GM12878 (cell line): ENCODE results near the gene FBXW8. TPM values are rescaled to one million over a fixed set of nuclear protein-coding genes. Genes with fewer than 3 reads are reported as not detected.

Source experiments
- ATAC-seq: fragments of 200-7000 bp; cut with Tn5 transposase; 3 replicates; pipeline ENCODE4 v1.9.1; 2020; ENCODE audit warnings: mild to moderate bottlenecking, moderate library complexity
- BruUV-seq: library from RNA; stranded (reverse); fragments of 400-500 nt; replicated peaks from 2 replicates; lab custom pipeline; 2021; lab: Mats Ljungman, UMichigan
- CTCF ChIA-PET: fragments of 300-600 bp; sonication (Branson Sonifier 250); formaldehyde crosslinking; extraction: SDS; loops from one replicate; lab custom pipeline; 2021; ENCODE audit warnings: inconsistent platforms; lab: Yijun Ruan, JAX
- POLR2A ChIA-PET: fragments of 350-600 bp; formaldehyde crosslinking; extraction: SDS; loops from one replicate; lab custom pipeline; 2021; ENCODE audit warnings: inconsistent platforms; lab: Charles Lee
- RAD21 ChIA-PET: fragments of 300-600 bp; sonication (Branson Sonifier 250); formaldehyde crosslinking; loops from one replicate; lab custom pipeline; 2023; ENCODE audit warnings: antibody characterized with exemption; ENCODE audit not compliant: unreplicated experiment; lab: Charles Lee
- SMC1A ChIA-PET: fragments of 300-600 bp; sonication (Branson Sonifier 250); formaldehyde crosslinking; loops from one replicate; lab custom pipeline; 2023; ENCODE audit not compliant: unreplicated experiment, uncharacterized antibody; lab: Charles Lee
- DNase-seq: peaks from one replicate; pipeline ENCODE4 v3.0.0-alpha.2; 2011; ENCODE audit warnings: low read depth, low spot score
- FAIRE-seq: peaks from 3 replicates; lab custom pipeline; 2011; peaks lifted over from hg19 to GRCh38; lab: Jason Lieb, UNC
- H2AFZ ChIP-seq: 2 replicates; pipeline ENCODE4 v1.6.0; 2011; ENCODE audit warnings: low read depth, low read length, control low read depth; ENCODE audit not compliant: control insufficient read depth
- H3K27ac ChIP-seq: 2 replicates; pipeline ENCODE4 v1.5.1; 2011; ENCODE audit warnings: control low read depth; ENCODE audit not compliant: control insufficient read depth, insufficient read depth
- H3K27me3 ChIP-seq, 2 experiments: replicated peaks in 1 of 2; 2 replicates each; pipeline versions ENCODE4 v1.6.0 to v1.6.1; 2011; ENCODE audit warnings: low read length in 1 of 2; ENCODE audit not compliant: control insufficient read depth in 2 of 2, insufficient read depth in 2 of 2
- H3K36me3 ChIP-seq, 2 experiments: 2 replicates each; pipeline ENCODE4 v1.5.1; 2011; ENCODE audit warnings: low read length in 1 of 2; ENCODE audit not compliant: control insufficient read depth in 2 of 2, insufficient read depth in 2 of 2
- H3K4me1 ChIP-seq: 2 replicates; pipeline ENCODE4 v1.6.1; 2011; ENCODE audit warnings: mild to moderate bottlenecking, low read length, moderate library complexity, mixed read lengths; ENCODE audit not compliant: control insufficient read depth, insufficient read depth
- H3K4me2 ChIP-seq: 2 replicates; pipeline ENCODE4 v1.6.0; 2011; ENCODE audit warnings: control low read depth; ENCODE audit not compliant: control insufficient read depth, insufficient read depth
- H3K4me3 ChIP-seq: fragments of 200-600 bp; sonication (generic); 2 replicates; pipeline ENCODE4 v1.5.1; 2016
- H3K79me2 ChIP-seq: 2 replicates; pipeline ENCODE4 v1.6.0; 2011; ENCODE audit warnings: low read length; ENCODE audit not compliant: control insufficient read depth, insufficient read depth
- H3K9ac ChIP-seq: 2 replicates; pipeline ENCODE4 v1.8.0; 2011; ENCODE audit warnings: low read length, control low read depth, mixed read lengths; ENCODE audit not compliant: control insufficient read depth, insufficient read depth
- H3K9me3 ChIP-seq: replicated peaks from 3 replicates; pipeline ENCODE4 v1.5.1; 2011; ENCODE audit warnings: mild to moderate bottlenecking, low read length; ENCODE audit not compliant: control insufficient read depth, insufficient read depth
- H4K20me1 ChIP-seq: 2 replicates; pipeline ENCODE4 v1.6.0; 2011; ENCODE audit not compliant: control insufficient read depth, insufficient read depth
- ATF7 ChIP-seq: fragments of 450-650 bp; IDR thresholded peaks from 2 replicates; pipeline ENCODE4 v1.6.1; 2016; ENCODE audit warnings: low read depth, mild to moderate bottlenecking
- CEBPB ChIP-seq, 2 experiments: fragments of 150-350 bp in 1 of 2; IDR thresholded peaks; 2 replicates each; pipeline ENCODE4 v1.6.1; 2012 to 2014; ENCODE audit warnings: low read depth in 2 of 2, low read length in 2 of 2, borderline replicate concordance in 1 of 2, inconsistent platforms in 1 of 2
- CREB1 ChIP-seq: IDR thresholded peaks from 2 replicates; pipeline ENCODE4 v1.6.1; 2012; ENCODE audit warnings: low read depth, mild to moderate bottlenecking, inconsistent platforms
- EED ChIP-seq: sonication (generic); IDR thresholded peaks from 2 replicates; pipeline ENCODE4 v1.6.1; 2016; ENCODE audit warnings: antibody characterized with exemption, low read depth
- FOXM1 ChIP-seq: IDR thresholded peaks from 2 replicates; pipeline ENCODE4 v1.6.1; 2012; ENCODE audit warnings: low read depth, mild to moderate bottlenecking, inconsistent platforms, low read length, moderate library complexity
- HDGF ChIP-seq: fragments of 450-650 bp; IDR thresholded peaks from 2 replicates; pipeline ENCODE4 v1.6.1; 2016; ENCODE audit warnings: antibody characterized with exemption
- MTA3 ChIP-seq: IDR thresholded peaks from 2 replicates; pipeline ENCODE4 v1.6.1; 2012; ENCODE audit warnings: low read length, inconsistent platforms, borderline replicate concordance
- NFYA ChIP-seq: IDR thresholded peaks from 2 replicates; pipeline ENCODE4 v1.6.1; 2011; ENCODE audit warnings: low read depth, mild to moderate bottlenecking, low read length, improper control_type of control experiment, borderline replicate concordance
- POLR2A ChIP-seq: IDR thresholded peaks from 2 replicates; pipeline ENCODE4 v1.6.1; 2011; ENCODE audit warnings: low read depth, mild to moderate bottlenecking, low read length
- RUNX3 ChIP-seq: IDR thresholded peaks from 2 replicates; pipeline ENCODE4 v1.6.1; 2012; ENCODE audit warnings: low read length, inconsistent platforms
- SMAD5 ChIP-seq: IDR thresholded peaks from 2 replicates; pipeline ENCODE4 v1.6.1; 2016; ENCODE audit warnings: antibody characterized with exemption, low read depth
- SREBF2 ChIP-seq: IDR thresholded peaks from 2 replicates; pipeline ENCODE4 v1.6.1; 2012; ENCODE audit warnings: mild to moderate bottlenecking, low read length
- TCF12 ChIP-seq: IDR thresholded peaks from 2 replicates; pipeline ENCODE4 v1.6.1; 2011; ENCODE audit warnings: low read depth, mild to moderate bottlenecking, low read length
- WGBS: methylation state at CpG from one replicate; pipeline ENCODE4 v1.1.6; 2016; ENCODE audit warnings: low lambda C conversion rate; ENCODE audit not compliant: insufficient replicate concordance, insufficient coverage; ENCODE audit errors: missing lambda C conversion rate; 5-methylcytosine and 5-hydroxymethylcytosine counted together
- in situ Hi-C: fragments of 300-500 bp; cut with MboI; formaldehyde crosslinking; loops from 9 replicates; pipeline ENCODE4 v1.14.3; 2018; ENCODE audit warnings: mixed read lengths
- intact Hi-C: fragments of 100-400 bp; cut with micrococcal nuclease; formaldehyde crosslinking; loops from one replicate; pipeline ENCODE4 v1.14.2; 2022; ENCODE audit not compliant: unreplicated experiment
- polyA plus RNA-seq, 11 experiments: library from polyadenylated mRNA; depleted of rRNA in 4 of 11; unstranded in 6 of 11; stranded (reverse) in 5 of 11; fragments of >200 nt; fragmentation: Nextera tagmentation in 4 of 11; fragmentation: Illumina TruSeq in 1 of 11; extraction: Ambion mirVana in 4 of 11; extraction: Trizol in 1 of 11; gene quantifications; 1 replicate in 1 of 11; 2 replicates in 10 of 11; pipeline versions ENCODE4 v1.2.1 to v1.2.3, GENCODE V29; 2011 to 2016; ENCODE audit warnings: inconsistent platforms in 2 of 11, missing spikeins in 2 of 11, low read depth in 1 of 11
- total RNA-seq, 4 experiments: library from RNA; depleted of rRNA in 3 of 4; stranded (reverse); fragments of >200 nt in 3 of 4; fragmentation: Illumina TruSeq in 1 of 4; extraction: Trizol in 1 of 4; gene quantifications; 2 replicates each; pipeline versions ENCODE4 v1.2.1 to v1.2.3, GENCODE V29; 2013 to 2021
- TF ChIP-seq, protein P1 (sequence below): fragments of 450-650 bp; IDR thresholded peaks from 2 replicates; pipeline ENCODE4 v1.6.1; 2017; ENCODE audit warnings: borderline replicate concordance

Gene FBXW8
- total and polyA plus RNA-seq, 10 of the 15 experiments (the other 5 are each of a cell fraction or from before 2014, with no cell fraction given): 0.49 to 7.5 (median 4.4) TPM

DNA sequence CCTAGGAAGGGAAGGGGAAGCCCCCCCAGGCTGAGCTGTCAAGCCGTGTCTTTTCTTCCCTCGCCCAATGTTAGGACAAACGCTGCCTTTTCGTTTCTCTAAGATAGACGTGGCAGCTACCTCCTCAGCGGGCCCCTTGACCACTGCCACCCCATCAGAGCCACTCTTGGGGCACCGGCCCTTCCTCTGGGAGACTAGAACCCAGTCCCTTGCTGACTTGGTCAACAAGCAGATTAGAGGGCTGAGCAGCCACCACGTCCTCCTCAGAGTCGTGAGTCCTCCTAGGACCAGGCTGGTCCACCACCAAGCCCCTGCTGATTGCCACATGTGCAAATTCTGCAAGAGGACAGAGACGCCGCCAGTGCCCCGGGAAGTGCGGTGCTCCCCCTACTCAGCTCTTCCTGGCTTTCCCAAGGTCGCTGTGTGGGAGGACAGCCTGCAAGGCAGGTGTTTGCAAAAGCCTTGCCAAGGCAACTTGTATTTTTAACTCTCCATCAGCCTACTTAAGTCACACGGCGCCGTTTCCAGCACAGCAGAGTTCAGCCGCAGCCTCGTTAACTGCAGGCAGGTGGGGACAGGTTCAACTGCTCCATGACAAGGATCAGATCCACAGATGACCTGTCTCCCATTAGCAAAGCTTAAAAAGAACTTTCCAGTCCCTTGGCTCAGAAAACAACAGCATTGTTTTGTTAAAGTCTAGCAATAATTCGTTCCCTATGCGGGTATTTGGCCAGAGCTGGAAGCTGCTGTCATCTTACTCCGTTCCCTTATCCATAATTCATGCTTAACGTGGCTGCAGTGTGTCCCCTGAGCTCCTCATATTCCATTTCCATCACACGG, 122.9 kb downstream of the FBXW8 start (continued):
- TF ChIP-seq CEBPB (IDR thresholded peaks at IDR 0.05; ENCODE audit: borderline replicate concordance in 1 of 2, low read depth in 2 of 2, low read length in 2 of 2) (no peak), CREB1 (no peak), EED (no peak)

DNA sequence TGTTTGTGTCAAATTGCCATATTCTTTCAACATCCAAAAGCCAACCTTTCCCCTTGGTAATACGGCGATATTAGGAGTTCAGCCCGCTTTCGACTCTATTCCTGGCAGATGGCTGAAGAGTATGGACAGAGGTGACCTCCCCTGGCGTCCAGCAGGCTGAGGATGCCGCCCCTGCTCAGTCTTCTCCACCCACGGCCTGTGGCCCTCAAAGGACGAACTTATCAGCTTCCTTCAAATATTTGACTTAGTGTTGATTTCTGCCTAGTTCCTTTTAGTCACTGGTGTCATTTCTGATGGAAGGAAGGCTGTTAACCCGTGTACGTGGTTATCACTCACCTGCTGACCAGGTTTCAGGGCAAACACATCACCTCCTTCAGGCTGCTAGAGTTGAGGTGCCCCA, 123.5 kb downstream of the FBXW8 start:
- in situ Hi-C loops: no loop called here
- H3K4me1 ChIP-seq: no peaks in the 10 kb centered on the region; the same call in 1 of the 2 replicates
- ATAC-seq (no peak), FAIRE-seq (no peak), DNase-seq (no peak)
- no peak overlapping the region for H2AFZ ChIP-seq
- TF ChIP-seq TCF12 (no peak), HDGF (no peak), MTA3 (no peak), CREB1 (no peak), POLR2A (no peak), SREBF2 (no peak), ATF7 (no peak), NFYA (no peak), FOXM1 (no peak), SMAD5 (no peak), RUNX3 (no peak)
- TF ChIP-seq, protein P1, sequence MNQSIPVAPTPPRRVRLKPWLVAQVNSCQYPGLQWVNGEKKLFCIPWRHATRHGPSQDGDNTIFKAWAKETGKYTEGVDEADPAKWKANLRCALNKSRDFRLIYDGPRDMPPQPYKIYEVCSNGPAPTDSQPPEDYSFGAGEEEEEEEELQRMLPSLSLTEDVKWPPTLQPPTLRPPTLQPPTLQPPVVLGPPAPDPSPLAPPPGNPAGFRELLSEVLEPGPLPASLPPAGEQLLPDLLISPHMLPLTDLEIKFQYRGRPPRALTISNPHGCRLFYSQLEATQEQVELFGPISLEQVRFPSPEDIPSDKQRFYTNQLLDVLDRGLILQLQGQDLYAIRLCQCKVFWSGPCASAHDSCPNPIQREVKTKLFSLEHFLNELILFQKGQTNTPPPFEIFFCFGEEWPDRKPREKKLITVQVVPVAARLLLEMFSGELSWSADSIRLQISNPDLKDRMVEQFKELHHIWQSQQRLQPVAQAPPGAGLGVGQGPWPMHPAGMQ: no peak
- no peak overlapping the region for H3K27ac ChIP-seq
- ChIA-PET SMC1A (interaction anchor here (1.4 kb wide), 1 partner anchor 86 kb away, joined by 3 read pairs; no protein-coding TSS in a partner anchor), RAD21 (no interaction called here), POLR2A (no interaction called here), CTCF (no interaction called here)
- H3K9ac ChIP-seq: no peak overlapping the region
- 85% methylated on average over 10 of the region's 10 CpGs for WGBS
- intact Hi-C loops: no loop called here
- H3K27me3 ChIP-seq: peaks cover 0 to 4% of the 10 kb centered on the region in 2 experiments; a peak in 1 of 4 replicates
- H3K79me2 ChIP-seq: no peaks in the 10 kb centered on the region
- no TSS peak for BruUV-seq
- no peaks in the 10 kb centered on the region for H4K20me1 ChIP-seq
- no peaks in the 10 kb centered on the region for H3K9me3 ChIP-seq
- no peaks in the 10 kb centered on the region for H3K36me3 ChIP-seq
- no peak overlapping the region for H3K4me2 ChIP-seq
- no peak overlapping the region for H3K4me3 ChIP-seq
